ENCODE results near the gene HNRNPUL2. TPM values are rescaled to one million over a fixed set of nuclear protein-coding genes. Genes with fewer than 3 reads are reported as not detected.
"Not testable (repeated sequence)": the region's sequence is repeated elsewhere in the genome, so short reads cannot be mapped to it uniquely, and the experiment has no call there.

Gene HNRNPUL2
- total RNA-seq, 1 experiment from 2014 or later, result 43.5 TPM

DNA sequence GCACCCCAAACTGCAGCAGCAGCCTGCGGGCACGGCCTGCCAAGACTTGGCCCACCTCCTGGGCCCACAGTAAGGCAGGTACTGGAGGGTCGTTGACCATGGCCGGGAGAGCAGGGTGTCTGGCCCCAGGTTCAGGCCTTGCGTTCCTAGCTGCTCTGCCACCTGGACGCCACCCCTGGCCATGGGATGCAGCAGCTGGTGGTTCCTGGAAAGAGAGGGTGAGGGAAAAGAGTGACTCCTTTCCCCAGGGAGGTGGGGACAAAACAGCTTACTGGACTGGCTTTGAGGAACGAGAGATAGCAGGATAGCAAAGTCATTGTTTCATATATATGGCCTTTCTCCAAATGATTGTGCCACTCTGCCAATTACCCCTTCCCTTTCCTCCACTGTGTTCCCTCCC, 21.8 kb downstream of the HNRNPUL2 start:
- Histone ChIP-seq H2AK5ac (ENCODE audit: insufficient read length, low read length) (no peak overlapping the region), H3K4ac (ENCODE audit: low read depth, low read length) (no peak overlapping the region), H3K18ac (ENCODE audit: insufficient read length, low read depth, low read length) (no peak overlapping the region), H3K56ac (ENCODE audit: insufficient read length, low read depth, low read length) (no peak overlapping the region), H4K5ac (ENCODE audit: insufficient read length, low read depth, low read length) (no peak overlapping the region), H3K4me1 (ENCODE audit: insufficient read depth, low read length) (peaks cover 2% of the 10 kb centered on the region; the same call in 1 of the 2 replicates), H3K4me2 (ENCODE audit: insufficient read depth, insufficient read length, low read length) (peak overlapping the region; percentile 82), H3K79me2 (ENCODE audit: insufficient read depth, low read length) (no peaks in the 10 kb centered on the region; the same call in 1 of the 2 replicates), H4K91ac (ENCODE audit: insufficient read length, low read depth, low read length) (no peak overlapping the region), H2BK12ac (ENCODE audit: insufficient read length, low read depth, low read length) (no peak overlapping the region), H3K14ac (ENCODE audit: insufficient read depth, low read length) (no peak overlapping the region), H3K9me3 (ENCODE audit: control insufficient read depth, low read depth, low read length) (no peaks in the 10 kb centered on the region), H2BK5ac (ENCODE audit: insufficient read length, low read length) (no peak overlapping the region), H2AFZ (ENCODE audit: low read length) (no peak overlapping the region), H4K20me1 (ENCODE audit: control insufficient read depth, insufficient read depth, insufficient read length) (no peaks in the 10 kb centered on the region), H2BK15ac (ENCODE audit: low read depth, low read length) (no peak overlapping the region), H4K8ac (replicated peaks; ENCODE audit: insufficient read length, low read depth, low read length) (no peak overlapping the region), H3K23me2 (ENCODE audit: insufficient read length, low read depth, low read length, poor library complexity, severe bottlenecking) (peaks cover 28% of the 10 kb centered on the region), H3K79me1 (ENCODE audit: insufficient read depth, low read depth, low read length, poor library complexity, severe bottlenecking) (no peaks in the 10 kb centered on the region), H3T11ph (ENCODE audit: low read length) (no peak overlapping the region), H3K9ac (ENCODE audit: extremely low read depth, insufficient read length, low read length) (peak overlapping the region; percentile 71), H3K27me3 (ENCODE audit: insufficient read depth, low read length) (no peaks in the 10 kb centered on the region), H3K23ac (ENCODE audit: insufficient read length, low read depth, low read length) (no peak overlapping the region), H3K27ac (ENCODE audit: insufficient read length, low read depth, low read length) (no peak overlapping the region), H2BK20ac (ENCODE audit: low read depth, low read length, poor library complexity, severe bottlenecking) (no peak overlapping the region), H2BK120ac (ENCODE audit: low read depth, low read length, poor library complexity, severe bottlenecking) (no peak overlapping the region)
- Mint-ChIP-seq H3K36me3 (ENCODE audit: insufficient read depth in 1 of 3, low read depth in 3 of 3) (peaks cover 21 to 34% (median 23%) of the 10 kb centered on the region in 3 experiments), H3K27ac (peak overlapping the region; percentile 92 to 97 (median 93); a peak in 5 of 7 replicates), H3K4me3 (peak overlapping the region; percentile 79 to 91), H3K4me1 (peaks cover 35 to 39% of the 10 kb centered on the region in 2 experiments), H3K9me3 (no peaks in the 10 kb centered on the region; a peak in 1 of 5 replicates), H3K27me3 (ENCODE audit: low read depth) (no peaks in the 10 kb centered on the region)
- TF ChIP-seq, protein P1, sequence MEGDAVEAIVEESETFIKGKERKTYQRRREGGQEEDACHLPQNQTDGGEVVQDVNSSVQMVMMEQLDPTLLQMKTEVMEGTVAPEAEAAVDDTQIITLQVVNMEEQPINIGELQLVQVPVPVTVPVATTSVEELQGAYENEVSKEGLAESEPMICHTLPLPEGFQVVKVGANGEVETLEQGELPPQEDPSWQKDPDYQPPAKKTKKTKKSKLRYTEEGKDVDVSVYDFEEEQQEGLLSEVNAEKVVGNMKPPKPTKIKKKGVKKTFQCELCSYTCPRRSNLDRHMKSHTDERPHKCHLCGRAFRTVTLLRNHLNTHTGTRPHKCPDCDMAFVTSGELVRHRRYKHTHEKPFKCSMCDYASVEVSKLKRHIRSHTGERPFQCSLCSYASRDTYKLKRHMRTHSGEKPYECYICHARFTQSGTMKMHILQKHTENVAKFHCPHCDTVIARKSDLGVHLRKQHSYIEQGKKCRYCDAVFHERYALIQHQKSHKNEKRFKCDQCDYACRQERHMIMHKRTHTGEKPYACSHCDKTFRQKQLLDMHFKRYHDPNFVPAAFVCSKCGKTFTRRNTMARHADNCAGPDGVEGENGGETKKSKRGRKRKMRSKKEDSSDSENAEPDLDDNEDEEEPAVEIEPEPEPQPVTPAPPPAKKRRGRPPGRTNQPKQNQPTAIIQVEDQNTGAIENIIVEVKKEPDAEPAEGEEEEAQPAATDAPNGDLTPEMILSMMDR (conservative IDR thresholded peaks at IDR 0.05), result 0 out of 3 replicates have a peak, but pooled peaks have one; percentile 11
- no CpG with 5 or more reads among the region's 7 CpGs for WGBS (ENCODE audit: extremely low coverage, insufficient read length, low lambda C conversion rate)
- DNase-seq, result peak; percentile 41

DNA sequence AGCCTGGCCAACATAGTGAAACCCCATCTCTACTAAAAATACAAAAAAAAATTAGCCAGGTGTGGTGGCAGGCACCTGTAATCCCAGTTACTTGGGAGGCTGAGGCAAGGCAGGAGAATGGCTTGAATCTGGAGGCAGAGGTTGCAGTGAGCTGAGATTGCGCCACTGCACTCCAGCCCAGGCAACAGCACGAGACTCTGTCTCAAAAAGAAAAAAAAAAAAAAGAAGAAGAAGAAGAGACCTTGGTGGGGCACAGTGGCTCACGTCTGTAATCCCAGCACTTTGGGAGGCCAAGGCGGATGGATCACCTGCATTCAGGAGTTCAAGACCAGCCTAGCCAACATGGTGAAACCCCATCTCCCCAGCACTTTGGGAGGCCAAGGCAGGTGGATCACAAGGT, 23.3 kb downstream of the HNRNPUL2 start:
- not testable (repeated sequence) for H2AFZ ChIP-seq (ENCODE audit: low read length); H3K9ac ChIP-seq (ENCODE audit: extremely low read depth, insufficient read length, low read length); H3K14ac ChIP-seq (ENCODE audit: insufficient read depth, low read length); H3K9me3 Mint-ChIP-seq; H4K5ac ChIP-seq (ENCODE audit: insufficient read length, low read depth, low read length); H3K27me3 Mint-ChIP-seq (ENCODE audit: low read depth); H3K27me3 ChIP-seq (ENCODE audit: insufficient read depth, low read length); H2BK120ac ChIP-seq (ENCODE audit: low read depth, low read length, poor library complexity, severe bottlenecking); H2BK12ac ChIP-seq (ENCODE audit: insufficient read length, low read depth, low read length); H3K4me3 Mint-ChIP-seq; H3K27ac ChIP-seq (ENCODE audit: insufficient read length, low read depth, low read length); H3K4ac ChIP-seq (ENCODE audit: low read depth, low read length); H4K8ac ChIP-seq (replicated peaks; ENCODE audit: insufficient read length, low read depth, low read length); H2BK15ac ChIP-seq (ENCODE audit: low read depth, low read length); H3K23ac ChIP-seq (ENCODE audit: insufficient read length, low read depth, low read length); H3K79me2 ChIP-seq (ENCODE audit: insufficient read depth, low read length); H3K79me1 ChIP-seq (ENCODE audit: insufficient read depth, low read depth, low read length, poor library complexity, severe bottlenecking); H4K20me1 ChIP-seq (ENCODE audit: control insufficient read depth, insufficient read depth, insufficient read length); H3T11ph ChIP-seq (ENCODE audit: low read length); H2BK20ac ChIP-seq (ENCODE audit: low read depth, low read length, poor library complexity, severe bottlenecking); H3K4me1 ChIP-seq (ENCODE audit: insufficient read depth, low read length); H2BK5ac ChIP-seq (ENCODE audit: insufficient read length, low read length); H3K18ac ChIP-seq (ENCODE audit: insufficient read length, low read depth, low read length); DNase-seq; H3K27ac Mint-ChIP-seq; H2AK5ac ChIP-seq (ENCODE audit: insufficient read length, low read length); H3K4me2 ChIP-seq (ENCODE audit: insufficient read depth, insufficient read length, low read length); H3K9me3 ChIP-seq (ENCODE audit: control insufficient read depth, low read depth, low read length); H3K56ac ChIP-seq (ENCODE audit: insufficient read length, low read depth, low read length); H4K91ac ChIP-seq (ENCODE audit: insufficient read length, low read depth, low read length)
- no CpG with 5 or more reads among the region's 4 CpGs for WGBS (ENCODE audit: extremely low coverage, insufficient read length, low lambda C conversion rate)
- peaks cover 22 to 36% (median 23%) of the 10 kb centered on the region in 3 experiments for H3K36me3 Mint-ChIP-seq (ENCODE audit: insufficient read depth in 1 of 3, low read depth in 3 of 3)
- H3K4me1 Mint-ChIP-seq, result peaks cover 26 to 30% of the 10 kb centered on the region in 2 experiments
- H3K23me2 ChIP-seq (ENCODE audit: insufficient read length, low read depth, low read length, poor library complexity, severe bottlenecking), result peaks cover 14% of the 10 kb centered on the region

Measured in H9 (cell line).